HepG2 (cell line): ENCODE results near the gene UBC. TPM values are rescaled to one million over a fixed set of nuclear protein-coding genes. Genes with fewer than 3 reads are reported as not detected.
A peak's percentile ranks its signal among the peaks of the same experiment; 100 is the strongest.

Experiments
- DMTF1 ChIP-seq: sonication (generic); formaldehyde crosslinking; IDR thresholded peaks from 2 replicates; pipeline ENCODE4 v1.4.0; 2020; ENCODE audit warnings: mild to moderate bottlenecking, missing genetic modification reagents
- DNMT1 ChIP-seq: sonication (generic); formaldehyde crosslinking; IDR thresholded peaks from 2 replicates; pipeline ENCODE4 v1.5.1; 2020; ENCODE audit warnings: mild to moderate bottlenecking, missing genetic modification reagents
- MLLT10 ChIP-seq: sonication (generic); formaldehyde crosslinking; IDR thresholded peaks from 2 replicates; pipeline ENCODE4 v1.4.0; 2020; ENCODE audit warnings: missing genetic modification reagents
- MTF2 ChIP-seq: sonication (generic); formaldehyde crosslinking; IDR thresholded peaks from 2 replicates; pipeline ENCODE4 v1.5.0; 2020; ENCODE audit warnings: missing genetic modification reagents, borderline replicate concordance
- PATZ1 ChIP-seq: sonication (generic); formaldehyde crosslinking; IDR thresholded peaks from 2 replicates; pipeline ENCODE4 v1.4.0; 2020; ENCODE audit warnings: missing genetic modification reagents
- PRDM15 ChIP-seq: sonication (generic); formaldehyde crosslinking; IDR thresholded peaks from 2 replicates; pipeline ENCODE4 v1.4.0; 2020; ENCODE audit warnings: missing genetic modification reagents
- TAF1 ChIP-seq: sonication (generic); formaldehyde crosslinking; IDR thresholded peaks from 2 replicates; pipeline ENCODE4 v1.4.0; 2020; ENCODE audit warnings: missing genetic modification reagents
- YEATS4 ChIP-seq: sonication (generic); formaldehyde crosslinking; IDR thresholded peaks from 2 replicates; pipeline ENCODE4 v1.4.0; 2020; ENCODE audit warnings: missing genetic modification reagents, borderline replicate concordance
- ZKSCAN1 ChIP-seq: fragments of 150-350 bp; IDR thresholded peaks from 2 replicates; pipeline ENCODE4 v1.6.1; 2014; ENCODE audit warnings: low read length
- ZNF572 ChIP-seq: sonication (generic); formaldehyde crosslinking; IDR thresholded peaks from 2 replicates; pipeline ENCODE4 v1.5.1; 2020; ENCODE audit warnings: mild to moderate bottlenecking, missing genetic modification reagents
- ZNF576 ChIP-seq: sonication (generic); formaldehyde crosslinking; IDR thresholded peaks from 2 replicates; pipeline ENCODE4 v1.4.0; 2020; ENCODE audit warnings: mild to moderate bottlenecking, missing genetic modification reagents
- ZNF616 ChIP-seq: sonication (generic); formaldehyde crosslinking; IDR thresholded peaks from 2 replicates; pipeline ENCODE4 v1.5.0; 2020; ENCODE audit warnings: low read depth, mild to moderate bottlenecking, missing genetic modification reagents
- ZNF646 ChIP-seq: sonication (generic); formaldehyde crosslinking; IDR thresholded peaks from 2 replicates; pipeline ENCODE4 v1.9.0; 2021; ENCODE audit warnings: mild to moderate bottlenecking, missing genetic modification reagents
- polyA plus RNA-seq, 8 experiments: library from polyadenylated mRNA; depleted of rRNA in 3 of 8; stranded (reverse) in 7 of 8; unstranded in 1 of 8; fragments of >200 nt; fragmentation: Illumina TruSeq in 4 of 8; extraction: Trizol in 4 of 8; gene quantifications; 2 replicates each; pipeline versions ENCODE4 v1.2.1 to v1.2.3, GENCODE V29; 2011 to 2016; ENCODE audit warnings: low read depth in 4 of 8, missing spikeins in 1 of 8, mixed read lengths in 1 of 8; ENCODE audit not compliant: insufficient read depth in 1 of 8
- total RNA-seq, 5 experiments: library from RNA; depleted of rRNA; stranded (reverse); fragments of >200 nt; fragmentation: Illumina TruSeq; extraction: Trizol; gene quantifications; 2 replicates each; pipeline ENCODE4 v1.2.3, GENCODE V29; 2016; ENCODE audit warnings: low read depth in 1 of 5

UBC gene
- total and polyA plus RNA-seq, 2 of the 13 experiments (the other 11 are each of a cell fraction or from before 2014, with no cell fraction given) = 805 to 1,432 TPM

GRCh38 chr12:124904306-124905098 lies 9.9 kb downstream of the UBC start (continued):
- peak; percentile 89 for TF ChIP-seq PATZ1 (CRISPR knock-in tag)
- no peak for TF ChIP-seq MLLT10 (CRISPR knock-in tag)
- no peak for TF ChIP-seq DMTF1 (CRISPR knock-in tag)
- no peak for TF ChIP-seq ZNF616 (CRISPR knock-in tag)
- TF ChIP-seq ZNF576 (CRISPR knock-in tag) = no peak
- TF ChIP-seq ZKSCAN1 = no peak
- TF ChIP-seq YEATS4 (CRISPR knock-in tag) = peak; percentile 66; the same call in 1 of the 2 replicates
- no peak for TF ChIP-seq ZNF572 (CRISPR knock-in tag)
- no peak for TF ChIP-seq ZNF646 (CRISPR knock-in tag)
- no peak for TF ChIP-seq PRDM15 (CRISPR knock-in tag)
- no peak for TF ChIP-seq TAF1 (CRISPR knock-in tag)
- no peak for TF ChIP-seq MTF2
- TF ChIP-seq DNMT1 = no peak
